ENCODE results near the gene CCL22. TPM values are rescaled to one million over a fixed set of nuclear protein-coding genes. Genes with fewer than 3 reads are reported as not detected.

The CCL22 gene
- total and polyA plus RNA-seq, 2 experiments from 2014 or later, result 0.19 TPM; not detected in 1

DNA sequence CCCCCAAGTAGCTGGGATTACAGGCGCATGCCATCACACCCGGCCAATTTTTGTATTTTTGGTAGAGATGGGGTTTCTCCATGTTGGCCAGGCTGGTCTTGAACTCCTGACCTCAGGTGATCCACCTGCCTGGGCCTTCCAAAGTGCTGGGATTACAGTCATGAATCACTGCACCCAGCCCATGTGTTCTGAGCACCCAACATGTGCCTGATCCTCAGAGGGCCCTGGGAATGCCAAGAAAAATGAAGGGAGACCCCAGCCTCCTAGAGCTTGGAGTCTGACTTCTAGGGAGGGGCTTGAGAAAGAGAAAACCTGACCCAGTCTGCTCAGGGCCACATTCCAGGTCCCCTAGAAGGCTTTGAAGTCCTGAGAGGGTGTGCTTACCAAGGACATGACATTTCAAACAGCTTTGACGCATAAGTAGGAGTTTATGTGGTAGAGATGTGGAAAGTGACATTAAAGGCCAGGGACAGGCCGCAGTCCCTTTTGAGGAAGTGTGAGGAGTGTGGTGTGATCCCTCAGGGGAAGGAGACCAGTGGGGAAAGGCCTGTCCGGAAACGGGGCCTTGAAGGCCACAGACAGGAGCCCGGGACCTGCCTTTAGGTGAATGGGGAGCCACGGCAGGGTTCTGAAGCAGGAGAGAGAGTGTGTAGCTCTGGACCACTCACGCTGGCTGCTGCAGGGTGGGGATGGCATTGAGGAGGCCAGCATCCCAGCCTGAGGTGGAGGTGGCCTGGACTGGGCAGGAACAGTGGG, 1.1 kb upstream of the CCL22 start (continued):
- TF ChIP-seq ZNF462 (CRISPR knock-in tag; IDR thresholded peaks at IDR 0.05) (no peak), CREB1 (CRISPR knock-in tag; IDR thresholded peaks at IDR 0.05; ENCODE audit: low read depth) (no peak), NANOG (IDR thresholded peaks at IDR 0.05; ENCODE audit: borderline replicate concordance) (no peak)

GRCh38 chr16:57358086-57358420, 530 bp upstream of the CCL22 start:
- no peaks in the 10 kb centered on the region for H3K36me3 Mint-ChIP-seq (ENCODE audit: low read depth)
- peaks cover 12% of the 10 kb centered on the region for H3K27me3 Mint-ChIP-seq (ENCODE audit: insufficient read depth, low read depth, poor library complexity)
- Histone ChIP-seq H3K27me3 (ENCODE audit: insufficient read depth) (no peaks in the 10 kb centered on the region), H3K4me1 (ENCODE audit: insufficient read depth) (no peaks in the 10 kb centered on the region), H3K79me2 (replicated peaks; ENCODE audit: insufficient read depth) (no peaks in the 10 kb centered on the region), H3K27ac (ENCODE audit: low read depth) (no peak overlapping the region), H2AFZ (no peak overlapping the region; the same call in 1 of the 2 replicates), H3F3A (replicated peaks; ENCODE audit: low read depth) (no peaks in the 10 kb centered on the region), H4K20me1 (replicated peaks; ENCODE audit: insufficient read depth) (no peaks in the 10 kb centered on the region), H3K36me3 (ENCODE audit: insufficient read depth) (no peaks in the 10 kb centered on the region), H3K9me2 (ENCODE audit: insufficient read depth) (no peaks in the 10 kb centered on the region), H3K4me2 (no peak overlapping the region), H3K4me3 (no peak overlapping the region)
- ATAC-seq (no peak), DNase-seq (ENCODE audit: low spot score) (no peak)
- no peaks in the 10 kb centered on the region for H3K9me3 Mint-ChIP-seq
- H3K4me3 Mint-ChIP-seq, result no peak overlapping the region
- H3K4me1 Mint-ChIP-seq, result peaks cover 6% of the 10 kb centered on the region; the same call in 1 of the 3 replicates
- H3K27ac Mint-ChIP-seq, result no peak overlapping the region
- TF ChIP-seq EZH2phosphoT487 (IDR thresholded peaks at IDR 0.05; ENCODE audit: unreplicated experiment) (no peak), ZNF331 (CRISPR knock-in tag; IDR thresholded peaks at IDR 0.05; ENCODE audit: low read depth) (no peak), ZNF114 (CRISPR knock-in tag; IDR thresholded peaks at IDR 0.05) (no peak), CTCF (conservative IDR thresholded peaks at IDR 0.05; ENCODE audit: low read depth in 2 of 2) (no peak), STAT1 (IDR thresholded peaks at IDR 0.05; ENCODE audit: unreplicated experiment) (no peak), ETS1 (IDR thresholded peaks at IDR 0.05) (no peak)

Data from GM23338 (cell line).